HL-60 (cell line): ENCODE data around the gene DPH3.

Source experiments
- CTCF ChIP-seq: IDR thresholded peaks from one replicate; pipeline ENCODE4 v1.5.1; 2011; ENCODE audit warnings: low read length, control low read depth, inconsistent platforms; ENCODE audit not compliant: insufficient read depth
- REST ChIP-seq: IDR thresholded peaks from 2 replicates; pipeline ENCODE4 v1.6.1; 2012; ENCODE audit warnings: low read depth; ENCODE audit not compliant: insufficient replicate concordance

- TF ChIP-seq CTCF: no peak
- TF ChIP-seq REST: no peak
Observed at GRCh38 chr3:16254916-16255315, 9.8 kb downstream of the DPH3 start.
